GM12872 (cell line): Measurements from ENCODE around the gene C3orf70.

Experiments used
- TF ChIP-seq, protein P1 (sequence below): IDR thresholded peaks from 3 replicates; pipeline ENCODE4 v1.5.1; 2011; ENCODE audit warnings: low read depth, mild to moderate bottlenecking, low read length, moderate library complexity; ENCODE audit not compliant: insufficient read depth

The C3orf70 gene

DNA sequence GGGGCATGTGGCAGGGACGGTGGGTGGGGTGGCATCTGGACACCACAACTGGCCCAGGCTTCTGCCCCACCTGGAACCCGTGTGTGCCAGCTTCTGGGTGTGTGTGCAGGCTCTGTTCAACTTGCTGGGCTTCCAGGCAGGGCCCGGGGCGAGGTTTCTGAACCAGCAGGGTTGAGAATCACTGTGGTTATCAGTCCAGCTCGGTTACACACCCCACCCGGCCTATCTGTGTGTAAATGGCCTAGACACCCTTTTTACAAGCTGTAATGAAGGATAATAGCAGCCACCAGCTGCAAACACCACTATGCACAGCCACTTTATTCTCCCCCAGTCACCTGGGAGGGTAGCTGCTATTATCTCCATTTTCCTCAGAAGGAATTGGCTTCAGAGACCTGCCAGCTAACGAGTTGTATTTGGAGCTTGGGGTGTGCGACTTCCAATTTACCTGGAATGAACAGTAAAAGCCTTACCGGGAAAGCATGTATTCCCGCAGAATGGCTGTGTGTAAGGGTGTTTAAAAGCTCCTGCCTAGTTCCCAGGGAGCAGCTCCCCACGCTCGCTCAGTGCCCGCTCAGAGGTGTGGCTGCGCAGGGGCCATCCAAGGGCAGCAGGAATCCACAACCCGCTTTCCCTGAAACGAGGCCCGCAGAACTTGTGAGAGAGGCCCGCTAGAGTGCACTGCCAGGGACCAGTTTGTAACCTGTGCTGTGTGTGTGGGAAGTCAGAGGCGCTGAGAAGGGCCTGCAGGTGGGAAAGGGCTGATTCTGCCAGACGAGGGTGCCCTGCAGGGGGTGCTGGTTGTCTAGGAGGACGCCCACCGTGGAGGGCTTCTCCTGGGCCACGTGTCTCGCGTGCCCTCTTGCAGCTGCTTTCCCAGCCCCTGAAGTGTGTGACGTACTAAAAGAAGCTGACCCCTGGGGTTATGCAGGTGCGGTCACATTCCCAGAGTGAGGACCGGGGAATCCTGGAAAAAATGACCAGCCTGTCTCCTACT, 83.5 kb downstream of the C3orf70 start:
- TF ChIP-seq, protein P1, sequence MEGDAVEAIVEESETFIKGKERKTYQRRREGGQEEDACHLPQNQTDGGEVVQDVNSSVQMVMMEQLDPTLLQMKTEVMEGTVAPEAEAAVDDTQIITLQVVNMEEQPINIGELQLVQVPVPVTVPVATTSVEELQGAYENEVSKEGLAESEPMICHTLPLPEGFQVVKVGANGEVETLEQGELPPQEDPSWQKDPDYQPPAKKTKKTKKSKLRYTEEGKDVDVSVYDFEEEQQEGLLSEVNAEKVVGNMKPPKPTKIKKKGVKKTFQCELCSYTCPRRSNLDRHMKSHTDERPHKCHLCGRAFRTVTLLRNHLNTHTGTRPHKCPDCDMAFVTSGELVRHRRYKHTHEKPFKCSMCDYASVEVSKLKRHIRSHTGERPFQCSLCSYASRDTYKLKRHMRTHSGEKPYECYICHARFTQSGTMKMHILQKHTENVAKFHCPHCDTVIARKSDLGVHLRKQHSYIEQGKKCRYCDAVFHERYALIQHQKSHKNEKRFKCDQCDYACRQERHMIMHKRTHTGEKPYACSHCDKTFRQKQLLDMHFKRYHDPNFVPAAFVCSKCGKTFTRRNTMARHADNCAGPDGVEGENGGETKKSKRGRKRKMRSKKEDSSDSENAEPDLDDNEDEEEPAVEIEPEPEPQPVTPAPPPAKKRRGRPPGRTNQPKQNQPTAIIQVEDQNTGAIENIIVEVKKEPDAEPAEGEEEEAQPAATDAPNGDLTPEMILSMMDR, result 0 out of 3 replicates have a peak, but pooled peaks have one; percentile 17

DNA sequence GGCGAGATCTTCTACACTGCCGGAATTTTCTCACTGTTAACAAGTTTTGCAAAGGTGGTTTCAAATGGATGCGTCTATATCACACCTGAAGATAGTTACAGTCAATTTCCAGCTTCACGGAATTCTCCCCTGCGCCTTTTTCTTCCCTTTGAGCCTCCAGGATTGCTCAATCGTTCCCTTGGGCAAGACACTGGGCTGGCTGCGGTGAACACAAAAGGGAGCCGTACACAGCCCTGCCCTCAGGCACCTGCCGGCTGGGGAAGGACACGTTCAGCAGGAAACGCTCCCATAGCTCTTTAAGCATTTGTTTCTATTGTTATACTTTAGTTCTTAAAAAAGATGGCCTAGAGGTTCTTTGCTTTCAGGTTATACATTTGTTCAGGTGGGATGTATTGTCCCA, 85.7 kb downstream of the C3orf70 start:
- TF ChIP-seq, protein P1, result no peak

DNA sequence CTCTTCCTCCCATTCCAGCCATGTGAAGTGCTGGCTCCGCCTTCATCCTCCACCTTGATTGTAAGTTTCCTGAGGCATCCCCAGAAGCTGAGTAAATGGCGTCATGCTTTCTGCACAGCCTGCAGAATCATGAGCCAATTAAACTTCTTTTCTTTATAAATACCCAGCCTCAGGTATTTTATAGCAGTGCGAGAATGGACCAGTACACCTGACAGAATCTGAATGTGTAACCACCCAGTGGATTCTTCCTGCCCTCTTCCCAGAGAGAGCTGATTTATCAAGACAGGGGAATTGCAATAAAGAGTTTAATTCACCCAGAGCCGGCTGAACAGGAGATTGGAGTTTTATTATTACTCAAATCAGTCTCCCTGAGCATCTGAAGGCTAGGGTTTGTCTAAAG, 86.6 kb downstream of the C3orf70 start:
- TF ChIP-seq, protein P1, result no peak

DNA sequence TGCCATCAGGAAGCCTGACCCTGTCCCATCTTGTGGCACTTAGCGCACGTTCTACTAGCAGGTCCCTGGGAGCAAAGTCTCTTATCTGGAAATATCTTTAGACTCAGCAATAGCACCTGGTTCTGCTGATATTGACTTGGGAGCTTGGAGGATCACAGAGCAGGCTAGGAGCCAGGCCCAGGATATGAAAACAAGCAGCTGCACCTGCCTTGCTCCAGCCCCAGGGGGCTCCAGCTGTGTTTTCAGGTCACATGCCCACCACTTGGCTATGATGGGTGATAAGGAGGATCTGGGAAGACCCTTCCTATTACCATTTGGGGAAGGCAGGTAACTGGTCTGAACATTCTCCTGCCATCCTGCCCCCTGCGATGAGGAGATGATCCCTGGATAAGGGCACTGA, 87.8 kb downstream of the C3orf70 start:
- TF ChIP-seq, protein P1, result peak; percentile 24; the same call in 1 of the 3 replicates

DNA sequence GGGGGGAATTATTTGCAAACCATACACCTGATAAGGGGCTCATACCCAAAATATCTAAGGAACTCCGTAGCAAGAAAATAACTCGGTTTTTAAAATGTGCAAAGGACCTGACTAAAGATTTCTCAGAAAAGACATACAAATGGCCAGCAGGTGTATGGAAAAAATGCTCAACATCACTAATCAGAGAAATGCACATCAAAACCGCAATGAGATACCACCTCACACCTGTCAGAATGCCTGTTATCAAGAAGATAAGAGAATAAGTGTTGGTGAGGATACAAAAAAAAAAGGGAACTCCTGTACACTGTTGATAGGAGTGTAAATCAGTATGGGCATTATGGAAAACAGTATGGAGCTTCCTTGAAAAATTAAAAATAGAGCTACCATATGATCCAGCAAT, 89.4 kb downstream of the C3orf70 start:
- TF ChIP-seq, protein P1, result no peak

DNA sequence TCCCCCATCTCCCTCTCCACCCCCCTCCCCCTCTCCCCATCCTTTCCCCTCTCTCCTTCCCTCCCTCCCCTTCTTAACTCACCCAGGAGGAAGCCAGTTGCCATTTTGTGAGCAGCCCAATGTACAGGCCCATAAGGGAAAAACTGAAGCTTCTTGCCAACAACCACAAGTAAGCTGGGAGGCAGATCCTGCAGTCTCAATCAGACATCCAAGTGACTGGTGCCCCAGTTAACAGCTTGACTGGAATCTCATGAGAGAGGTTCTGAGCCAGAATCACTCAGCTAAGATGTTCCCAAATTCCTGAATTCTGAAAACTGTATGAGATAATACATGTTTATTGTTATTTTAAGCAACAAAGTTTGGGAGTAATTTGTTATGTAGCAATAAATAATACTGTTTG, 90.7 kb downstream of the C3orf70 start:
- TF ChIP-seq, protein P1, result no peak

DNA sequence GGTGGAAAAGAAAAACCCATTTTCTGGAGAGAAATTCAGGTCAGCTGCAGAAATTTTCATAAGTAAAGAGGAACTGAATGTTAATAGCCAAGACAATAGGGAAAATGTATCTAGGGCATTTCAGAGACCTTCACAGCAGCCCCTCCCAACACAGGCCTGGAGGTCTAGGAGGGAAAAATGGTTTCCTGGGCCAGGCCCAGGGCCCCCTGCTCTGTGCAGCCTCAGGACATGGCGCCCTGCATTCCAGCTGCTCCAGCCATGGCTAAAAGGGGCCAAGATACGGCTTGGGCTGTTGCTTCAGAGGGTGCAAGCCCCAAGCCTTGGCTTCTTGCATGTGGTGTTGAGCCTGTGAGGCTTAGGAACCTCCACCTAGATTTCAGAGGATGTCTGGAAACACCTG, 92.2 kb downstream of the C3orf70 start:
- TF ChIP-seq, protein P1, result no peak
